NCI-H82 treated with DMSO at 0.1 percent for 48 hours (cell line): ENCODE data around the gene RAB3D.
A peak's percentile ranks its signal among the peaks of the same experiment; 100 is the strongest.
"Not testable (repeated sequence)": the region's sequence is repeated elsewhere in the genome, so short reads cannot be mapped to it uniquely, and the experiment has no call there.

Experiments used
- DNase-seq: peaks from one replicate; lab custom pipeline; 2025; ENCODE audit not compliant: unreplicated experiment; lab: John Stamatoyannopoulos, UW

Gene RAB3D, protein sequence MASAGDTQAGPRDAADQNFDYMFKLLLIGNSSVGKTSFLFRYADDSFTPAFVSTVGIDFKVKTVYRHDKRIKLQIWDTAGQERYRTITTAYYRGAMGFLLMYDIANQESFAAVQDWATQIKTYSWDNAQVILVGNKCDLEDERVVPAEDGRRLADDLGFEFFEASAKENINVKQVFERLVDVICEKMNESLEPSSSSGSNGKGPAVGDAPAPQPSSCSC

DNA sequence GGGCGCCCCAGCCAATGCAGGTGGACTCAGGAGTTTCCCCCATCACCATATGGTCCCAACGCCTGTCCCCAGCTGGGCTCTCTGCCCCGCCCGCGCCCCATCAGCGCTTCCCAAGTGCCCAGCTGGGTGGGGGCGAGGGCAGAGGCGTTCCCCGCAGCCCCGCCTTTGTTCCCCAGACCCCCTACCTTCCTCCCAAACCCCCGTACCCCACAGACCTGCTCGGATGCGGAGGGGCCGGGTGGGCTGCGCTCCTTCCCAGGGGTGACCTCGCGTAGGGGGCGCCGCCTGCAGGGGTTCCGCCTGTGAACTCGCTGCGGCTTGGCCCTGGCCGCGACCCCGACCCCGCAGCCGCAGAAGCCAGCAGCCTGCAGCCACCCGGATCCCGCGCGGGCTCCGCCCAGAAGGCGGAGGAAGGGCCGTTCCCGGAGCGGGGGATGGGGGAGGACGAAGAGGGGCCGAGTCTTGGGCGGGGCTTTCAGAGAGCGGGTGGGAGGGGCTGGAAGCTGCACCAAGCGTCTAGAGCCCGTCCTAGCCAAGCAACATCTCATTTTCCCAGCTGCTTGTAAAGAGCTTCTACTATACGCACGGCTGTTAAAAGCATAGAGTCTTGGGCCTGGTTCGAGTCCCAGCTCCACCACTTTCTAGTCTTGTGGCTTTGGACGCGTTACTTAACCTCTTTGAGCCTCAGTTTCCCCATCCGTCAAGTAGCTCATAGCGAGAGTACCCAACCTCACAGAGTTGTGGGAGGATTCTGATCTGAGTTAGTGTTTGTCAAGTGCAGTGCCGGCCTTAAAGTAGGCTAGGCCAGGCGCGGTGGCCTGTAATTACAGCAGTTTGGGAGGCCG is at the start of gene RAB3D:
Gene RAB3D, minus strand, starts transcription at position 404 of the 845 bp plus-strand sequence. CDS start 2,258 bp downstream, outside the sequence.
- peak; percentile 77 for DNase-seq

DNA sequence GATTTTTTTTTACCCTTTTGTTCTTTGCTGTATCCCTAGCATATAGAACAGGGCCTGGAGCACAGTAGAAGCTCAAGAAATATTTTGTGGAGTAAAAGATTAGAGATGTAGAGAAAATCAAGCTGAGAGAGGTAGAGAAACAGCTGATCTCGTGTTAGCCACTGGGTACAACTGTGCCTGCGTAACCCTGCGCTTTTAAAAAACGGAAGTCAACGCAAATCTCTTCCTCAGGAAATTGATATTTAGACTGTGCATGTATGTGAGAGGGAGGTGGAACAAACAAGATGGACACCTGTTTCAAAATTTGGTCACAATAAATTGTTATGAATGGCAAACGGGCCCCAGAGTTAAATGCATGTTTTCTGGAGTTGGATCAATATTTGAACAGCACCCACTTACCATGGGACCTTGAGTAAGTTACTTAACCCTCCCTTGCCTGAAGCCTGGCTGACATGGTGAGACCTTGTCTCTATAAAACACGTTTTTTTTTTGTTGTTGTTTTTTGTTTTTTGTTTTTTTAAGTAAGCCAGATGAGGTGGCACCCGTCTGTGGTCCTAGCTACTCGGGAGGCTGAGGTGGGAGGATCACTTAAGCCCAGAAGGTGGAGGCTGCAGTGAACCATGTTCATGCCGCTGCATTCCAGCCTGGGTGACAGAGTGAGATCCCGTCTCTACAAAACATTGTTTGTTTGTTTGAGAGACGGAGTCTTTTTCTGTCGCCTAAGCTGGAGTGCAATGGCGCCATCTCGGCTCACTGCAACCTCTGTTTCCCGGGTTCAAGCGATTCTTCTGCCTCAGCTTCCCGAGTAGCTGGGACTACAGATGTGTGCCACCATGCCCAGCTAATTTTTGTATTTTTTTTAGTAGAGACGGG is 47.9 kb upstream of the RAB3D start:
- no peak for DNase-seq

DNA sequence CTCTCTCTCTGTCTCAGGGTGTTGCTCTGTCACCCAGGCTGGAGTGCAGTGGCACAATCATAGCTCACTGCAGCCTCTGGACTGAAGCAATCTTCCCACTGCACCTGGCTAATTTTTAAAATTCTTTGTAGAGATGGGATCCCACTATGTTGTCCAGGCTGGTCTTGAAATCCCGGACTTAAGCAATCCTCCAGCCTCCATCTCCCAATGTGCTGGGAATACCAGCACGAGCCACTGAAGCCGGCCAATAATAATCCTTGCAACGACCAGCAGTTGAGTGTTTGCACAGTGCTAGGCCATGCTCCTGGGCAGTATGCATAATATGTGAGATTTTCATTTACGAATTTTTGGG is 45.3 kb upstream of the RAB3D start:
- DNase-seq, result no peak

DNA sequence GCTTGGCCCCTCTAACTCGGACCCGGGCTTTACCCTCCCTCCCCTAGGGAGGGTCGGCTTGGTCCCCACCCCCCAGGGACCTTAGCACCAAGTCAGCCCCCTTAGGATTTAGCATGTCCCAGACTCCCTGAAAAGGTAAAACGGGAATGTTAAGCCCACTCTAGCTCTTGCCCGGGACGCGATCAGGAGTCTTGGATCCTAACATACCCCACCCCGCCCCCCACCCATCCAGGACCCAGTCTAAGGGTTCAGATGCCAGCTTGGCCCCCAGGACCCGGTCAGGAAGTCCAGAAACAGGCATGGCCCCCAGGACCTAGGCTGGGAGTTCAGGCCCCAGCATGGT is 44.2 kb upstream of the RAB3D start:
- DNase-seq, result no peak

DNA sequence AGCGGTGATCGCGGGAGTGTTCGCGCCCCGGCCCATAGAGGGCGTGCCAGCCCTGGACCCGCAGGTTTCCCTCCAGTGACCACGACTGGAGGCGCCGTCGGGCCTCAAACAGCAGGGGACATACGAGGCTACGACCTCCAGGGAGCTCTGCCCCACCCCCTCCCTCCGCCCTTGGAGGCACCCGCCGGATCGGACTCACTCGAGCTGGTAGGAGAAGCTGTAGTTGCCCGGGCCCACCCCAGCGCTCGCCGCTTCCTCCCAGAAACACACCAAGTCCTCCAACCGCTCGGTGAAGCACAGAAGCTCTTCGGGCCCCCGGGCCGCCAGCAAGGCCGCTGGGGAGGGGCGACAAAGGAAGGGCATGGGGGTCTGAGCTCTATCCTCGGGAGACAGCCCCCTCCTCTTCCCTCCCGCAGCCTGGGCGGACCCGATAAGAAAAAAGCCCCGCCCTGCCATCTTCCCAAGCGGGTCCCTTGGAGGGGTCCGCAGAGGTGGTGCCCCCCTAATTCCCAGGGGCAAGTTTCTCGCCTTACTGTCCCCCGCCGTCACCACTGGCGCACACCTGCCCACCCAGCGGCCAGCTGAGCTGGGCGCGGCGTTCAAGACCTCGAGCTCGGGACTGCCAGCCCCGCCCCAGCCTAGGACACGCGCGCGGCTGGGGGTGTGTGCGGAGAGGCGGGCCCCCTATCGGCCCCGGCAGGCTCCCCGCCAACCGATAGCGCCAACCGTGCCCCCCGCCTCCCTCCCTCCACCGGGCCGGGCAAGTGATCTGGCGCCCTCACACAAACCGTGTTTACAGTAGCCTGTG is 43.6 kb upstream of the RAB3D start:
- peak; percentile 10 for DNase-seq

DNA sequence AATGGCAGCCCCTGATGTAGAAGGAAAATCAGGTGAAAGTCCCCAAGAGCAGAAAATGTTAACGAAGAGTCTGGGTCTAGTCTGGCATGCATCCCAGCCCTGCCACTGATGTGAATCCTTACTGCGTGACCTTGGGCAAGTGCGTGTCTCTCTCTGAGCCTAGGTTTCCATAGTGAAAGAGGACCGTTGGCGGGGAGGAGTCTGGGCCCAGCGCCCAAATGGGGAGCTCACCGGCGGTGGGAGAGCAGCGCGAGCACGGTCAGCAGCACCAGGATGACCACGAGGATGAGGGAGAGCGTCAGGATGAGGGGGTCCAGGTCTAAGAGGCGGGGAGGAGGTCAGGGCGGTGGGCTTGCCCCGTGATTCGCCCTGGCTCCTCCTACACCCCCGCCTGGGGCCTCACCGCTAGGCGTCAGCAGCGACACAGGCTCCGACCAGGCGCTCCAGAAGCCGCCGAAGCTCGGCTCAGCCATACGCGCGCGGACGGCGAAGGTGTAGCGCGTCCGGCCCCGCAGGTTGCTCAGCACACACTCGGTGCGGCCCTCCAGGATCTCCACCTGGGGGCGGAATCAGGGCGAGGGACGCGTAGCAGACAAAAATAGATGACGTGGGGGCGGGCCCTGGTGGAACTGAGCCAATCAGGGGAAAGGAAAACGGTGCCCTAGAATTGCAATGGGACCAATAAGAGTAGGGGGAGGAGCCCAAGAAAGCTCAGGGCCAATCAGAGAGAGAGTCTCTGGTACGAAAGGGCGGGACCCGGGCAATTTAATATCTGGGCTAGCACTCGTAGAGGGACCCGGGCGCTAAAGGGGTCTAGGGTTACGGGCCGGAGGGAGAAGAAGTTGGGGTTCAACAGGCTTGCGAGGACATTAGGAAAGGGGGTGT is 41.4 kb upstream of the RAB3D start:
- peak; percentile 97 for DNase-seq

DNA sequence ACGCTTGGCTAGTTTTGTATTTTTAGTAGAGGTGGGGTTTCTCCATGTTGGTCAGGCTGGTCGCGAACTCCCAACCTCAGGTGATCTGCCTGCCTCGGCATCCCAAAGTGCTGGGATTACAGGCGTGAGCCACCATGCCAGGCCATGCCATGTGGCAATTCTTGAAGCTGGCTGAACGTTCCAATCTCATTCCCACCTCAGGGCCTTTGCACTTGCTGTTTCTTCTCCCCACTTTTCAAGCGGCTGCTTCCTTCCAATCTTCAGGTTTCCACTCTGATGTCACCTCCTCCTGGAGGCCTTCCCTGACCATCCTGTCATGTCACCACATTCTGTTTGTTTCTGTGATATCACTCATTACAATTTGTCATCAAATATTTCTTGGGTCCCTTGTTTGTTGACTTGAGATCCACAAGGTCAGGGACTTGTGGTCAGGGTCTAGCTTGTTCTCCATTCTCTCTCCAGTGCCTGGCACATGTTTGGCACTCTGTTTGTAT is 40.4 kb upstream of the RAB3D start:
- no peak for DNase-seq

DNA sequence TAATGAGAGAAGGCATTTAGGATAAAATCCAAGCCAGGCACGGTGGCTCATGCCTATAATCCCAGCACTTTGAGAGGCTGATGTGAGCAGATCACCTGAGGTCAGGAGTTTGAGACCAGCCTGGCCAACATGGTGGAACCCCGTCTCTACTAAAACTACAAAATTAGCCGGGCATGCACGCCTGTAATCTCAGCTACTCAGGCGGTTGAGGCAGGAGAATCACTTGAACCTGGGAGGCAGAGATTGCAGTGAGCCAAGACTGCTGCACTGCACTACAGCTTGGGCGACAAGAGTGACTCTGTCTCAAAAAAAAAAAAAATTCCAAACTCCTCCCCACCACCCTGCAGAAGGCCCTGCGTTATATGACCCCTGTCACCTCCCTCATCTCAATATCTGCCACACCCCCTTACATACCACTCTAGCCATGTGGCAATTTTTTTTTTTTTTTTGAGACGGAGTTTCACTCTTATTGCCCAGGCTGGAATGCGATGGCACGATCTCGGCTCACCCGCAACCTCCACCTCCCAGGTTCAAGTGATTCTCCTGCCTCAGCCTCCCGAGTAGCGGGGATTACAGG is 39.9 kb upstream of the RAB3D start:
- DNase-seq, result not testable (repeated sequence)

DNA sequence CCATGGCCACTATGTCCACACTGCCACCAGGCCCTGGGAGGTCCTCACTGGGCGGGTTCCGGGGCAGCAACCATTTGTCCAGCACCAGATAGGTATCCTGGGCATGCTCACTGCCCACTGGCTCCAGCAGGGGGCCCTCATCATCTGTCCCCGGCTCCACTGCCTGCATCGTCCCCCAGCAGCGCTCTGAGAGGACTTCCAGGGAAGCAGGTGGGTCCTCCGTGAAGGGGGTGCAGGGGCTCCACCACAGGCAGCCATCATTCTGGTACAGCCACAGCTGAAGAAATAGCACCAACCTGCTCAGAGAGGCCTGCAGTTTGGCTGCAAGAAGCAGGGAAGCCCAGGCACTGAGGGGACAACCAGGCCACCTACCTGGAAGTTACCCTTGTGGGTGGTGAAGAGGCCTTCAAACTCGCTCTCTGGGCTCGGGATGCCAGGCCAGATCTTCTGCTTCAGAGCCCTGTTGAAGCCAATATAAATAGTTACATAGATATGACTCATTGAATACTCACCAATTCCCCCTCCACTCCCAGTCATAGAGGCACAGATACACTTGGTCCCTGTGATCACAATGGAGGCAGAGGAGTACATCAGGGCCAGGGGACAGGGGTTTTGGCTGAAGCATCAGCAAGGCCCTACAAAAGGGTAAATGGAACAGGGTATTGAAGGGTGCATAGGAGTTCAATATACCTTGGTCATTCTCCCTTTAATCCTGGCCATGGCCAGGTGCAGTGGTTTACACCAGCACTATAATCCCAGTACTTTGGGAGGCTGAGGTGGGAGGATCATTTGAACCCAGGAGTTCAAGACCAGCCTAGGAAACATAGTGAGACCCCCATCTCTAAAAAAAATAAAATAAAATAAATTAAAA is 39.1 kb upstream of the RAB3D start:
- no peak for DNase-seq

DNA sequence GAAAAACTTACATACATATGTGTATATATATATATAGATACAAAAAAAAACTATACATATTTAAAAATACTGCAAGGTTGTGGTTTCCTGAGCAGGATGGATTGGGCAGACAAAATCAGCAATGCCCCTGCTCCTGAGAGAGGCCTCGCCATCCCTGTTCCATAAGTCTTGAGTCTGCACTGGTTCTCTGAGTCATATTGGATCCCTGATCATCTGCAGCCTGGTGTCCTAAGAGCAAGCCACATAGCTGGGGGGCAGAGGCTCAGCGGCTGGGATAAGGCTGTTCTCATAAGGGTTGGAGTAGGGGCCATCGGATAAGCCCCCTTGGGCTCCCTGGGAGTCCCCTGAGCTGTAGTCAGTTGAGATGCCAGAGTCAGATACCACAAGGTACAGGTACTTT is 38.3 kb upstream of the RAB3D start:
- no peak for DNase-seq

DNA sequence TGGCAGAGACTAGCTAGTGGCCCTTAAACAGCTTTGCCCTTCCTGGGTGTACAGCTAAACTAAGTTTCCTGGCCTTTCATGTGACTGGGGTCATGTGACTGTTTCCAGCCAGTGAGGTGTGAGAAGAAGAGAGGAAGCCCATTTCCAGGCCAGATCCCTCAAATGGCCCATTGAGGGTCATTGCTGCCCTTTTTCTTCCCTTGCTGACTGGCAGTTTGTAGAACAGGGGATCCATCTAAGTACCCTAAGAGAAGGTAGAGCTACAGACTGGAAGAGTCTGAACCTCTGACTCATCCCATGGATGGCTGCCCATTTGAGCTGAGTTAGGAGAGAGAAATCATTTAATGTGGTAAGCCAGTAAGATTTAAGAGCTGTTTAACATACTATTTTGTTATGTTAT is 37.8 kb upstream of the RAB3D start:
- no peak for DNase-seq

DNA sequence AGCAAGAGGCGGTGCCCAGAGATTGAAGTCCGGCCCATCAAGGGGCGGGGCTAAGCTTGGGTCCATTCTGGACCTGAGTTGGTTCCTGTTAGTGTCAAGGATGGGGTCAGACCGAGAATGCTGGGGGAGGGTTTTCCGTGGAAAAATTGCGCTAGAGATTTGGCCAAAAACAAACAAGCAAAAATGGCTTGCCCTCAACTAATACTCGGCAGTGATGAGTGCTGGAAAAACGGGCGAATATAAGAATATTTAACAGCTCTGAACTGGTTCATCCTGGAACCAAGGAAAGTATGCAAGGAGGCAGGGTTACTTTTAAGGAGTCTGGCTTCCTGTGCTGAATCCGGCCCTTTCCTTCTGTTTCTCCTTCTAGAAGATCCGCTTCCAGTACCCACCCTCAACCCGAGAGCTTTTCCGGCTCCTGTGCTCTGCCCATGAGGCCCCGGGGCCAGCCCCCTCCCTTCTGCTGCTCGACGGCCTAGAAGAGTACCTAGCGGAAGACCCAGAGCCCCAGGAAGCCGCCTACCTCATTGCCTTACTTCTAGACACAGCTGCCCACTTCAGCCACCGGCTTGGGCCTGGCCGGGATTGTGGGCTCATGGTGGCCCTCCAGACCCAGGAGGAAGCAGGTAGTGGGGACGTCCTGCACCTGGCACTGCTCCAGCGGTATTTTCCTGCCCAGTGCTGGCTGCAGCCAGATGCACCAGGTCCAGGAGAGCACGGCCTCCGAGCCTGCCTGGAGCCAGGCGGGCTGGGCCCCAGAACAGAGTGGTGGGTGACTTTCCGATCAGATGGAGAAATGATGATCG is 35.9 kb upstream of the RAB3D start:
- no peak for DNase-seq

DNA sequence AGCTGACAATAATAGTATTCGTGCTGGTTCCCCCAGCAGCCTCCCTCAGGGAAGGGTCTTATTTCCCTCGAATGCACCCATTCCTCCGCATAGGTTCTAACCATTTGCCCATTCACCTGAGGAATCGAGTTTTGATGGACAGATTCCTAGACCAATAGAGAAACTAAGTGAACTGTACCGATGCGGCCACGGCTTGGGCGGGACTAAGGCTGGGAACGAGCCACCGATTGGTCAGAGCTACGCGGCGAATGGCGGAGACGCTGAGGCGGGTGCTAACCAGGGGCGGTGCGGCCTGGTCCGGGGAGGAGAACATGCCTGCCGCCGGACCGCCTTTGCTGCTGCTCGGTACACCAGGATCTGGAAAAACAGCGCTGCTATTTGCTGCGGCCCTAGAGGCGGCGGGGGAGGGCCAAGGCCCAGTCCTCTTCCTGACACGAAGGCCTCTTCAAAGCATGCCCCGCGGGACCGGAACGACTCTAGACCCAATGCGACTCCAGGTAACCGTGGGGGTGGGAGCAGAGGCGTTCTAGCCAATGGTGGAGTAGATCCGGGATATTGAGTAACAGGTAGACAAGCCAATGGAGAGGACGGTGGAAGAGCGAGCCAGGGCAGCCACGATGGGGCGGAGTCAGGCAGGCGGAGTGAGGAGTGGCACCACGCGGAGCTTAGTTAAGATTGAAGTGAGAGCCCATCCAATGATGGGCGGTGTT is 35.1 kb upstream of the RAB3D start, which contains the start of gene SWSAP1:
Gene SWSAP1, plus strand, starts transcription at position 234 of the 710 bp plus-strand sequence. Its CDS starts 15 bp downstream, at position 249.
- peak; percentile 99 for DNase-seq

DNA sequence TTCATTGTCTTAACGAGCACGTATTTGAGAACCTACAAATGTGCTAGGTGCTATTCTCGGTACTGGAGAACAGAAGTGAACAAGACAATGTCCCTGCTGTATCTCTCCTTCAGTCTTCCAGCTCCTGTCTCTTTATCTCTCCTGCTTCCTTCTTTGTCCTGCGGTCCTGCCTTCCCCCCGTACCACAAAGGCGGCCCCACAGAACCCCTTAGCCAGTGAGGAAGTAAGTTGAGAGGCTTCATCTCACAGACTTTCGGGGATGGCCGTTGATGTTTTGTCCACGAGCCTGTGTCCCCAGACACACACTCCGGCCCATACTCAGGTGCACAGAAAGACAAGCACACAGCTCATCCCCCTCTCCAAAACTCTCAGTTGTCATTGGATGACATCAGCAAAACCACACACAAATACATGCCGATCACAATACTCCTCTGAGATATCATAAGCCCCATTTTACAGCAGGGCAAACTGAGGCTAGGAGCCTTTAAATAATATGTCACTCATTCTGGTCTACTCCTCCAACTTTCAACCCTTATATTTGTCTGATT is 34.5 kb upstream of the RAB3D start:
- DNase-seq, result no peak

DNA sequence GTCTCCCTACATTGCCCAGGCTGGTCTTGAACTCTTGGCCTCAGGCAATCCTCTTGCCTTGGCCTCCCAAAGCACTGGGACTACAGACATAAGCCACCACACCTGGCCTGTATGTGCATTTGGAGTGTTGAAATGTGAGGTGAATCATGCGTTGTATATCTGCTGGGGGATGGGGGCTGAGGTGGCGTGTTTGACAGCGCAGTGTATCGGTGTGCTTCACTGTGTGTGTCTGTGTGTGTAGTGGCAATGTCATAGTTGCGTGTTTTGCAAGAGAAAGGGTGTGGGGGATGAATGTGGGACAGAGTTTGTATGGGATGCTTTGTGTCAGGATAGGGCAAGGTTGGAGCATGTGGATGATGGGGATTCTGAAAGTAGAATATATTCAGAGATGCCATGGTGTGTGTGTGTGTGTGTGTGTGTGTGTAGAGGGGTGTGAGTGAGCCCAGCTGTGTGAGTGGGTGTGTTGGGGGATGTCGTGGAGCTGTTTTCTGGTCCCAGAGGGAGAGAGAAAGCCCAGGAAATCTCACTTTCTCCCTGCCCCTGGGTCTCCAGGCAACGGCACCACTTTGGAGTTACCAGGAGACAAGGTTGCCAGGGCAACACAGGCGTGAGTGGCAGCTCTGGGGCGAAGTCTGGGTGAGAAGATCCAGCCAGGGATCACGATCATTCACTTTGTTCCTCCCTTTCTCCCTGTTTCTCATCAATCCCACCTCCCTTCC is 33.9 kb upstream of the RAB3D start:
- DNase-seq, result no peak

DNA sequence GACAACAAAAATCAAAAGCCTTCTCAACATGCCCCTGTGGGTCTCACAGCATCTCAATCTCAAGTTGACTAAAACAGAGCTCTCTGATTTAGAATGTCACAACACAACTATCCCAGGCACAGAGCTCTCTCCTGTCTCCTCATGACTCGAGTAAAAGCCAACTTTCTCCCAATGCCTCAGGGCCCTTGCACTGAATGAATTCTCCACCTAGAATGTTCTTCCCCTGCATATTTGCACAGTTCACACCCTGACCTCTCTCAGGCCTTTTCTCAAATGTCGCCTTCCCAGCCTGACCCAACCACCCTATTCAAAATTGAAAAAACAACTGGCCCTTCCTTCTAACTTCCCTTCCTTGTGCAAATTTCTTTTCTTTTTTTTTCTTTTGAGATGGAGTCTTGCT is 31.3 kb upstream of the RAB3D start:
- no peak for DNase-seq
